ENCODE measurements around the gene RHBDL3.

RHBDL3 gene

DNA sequence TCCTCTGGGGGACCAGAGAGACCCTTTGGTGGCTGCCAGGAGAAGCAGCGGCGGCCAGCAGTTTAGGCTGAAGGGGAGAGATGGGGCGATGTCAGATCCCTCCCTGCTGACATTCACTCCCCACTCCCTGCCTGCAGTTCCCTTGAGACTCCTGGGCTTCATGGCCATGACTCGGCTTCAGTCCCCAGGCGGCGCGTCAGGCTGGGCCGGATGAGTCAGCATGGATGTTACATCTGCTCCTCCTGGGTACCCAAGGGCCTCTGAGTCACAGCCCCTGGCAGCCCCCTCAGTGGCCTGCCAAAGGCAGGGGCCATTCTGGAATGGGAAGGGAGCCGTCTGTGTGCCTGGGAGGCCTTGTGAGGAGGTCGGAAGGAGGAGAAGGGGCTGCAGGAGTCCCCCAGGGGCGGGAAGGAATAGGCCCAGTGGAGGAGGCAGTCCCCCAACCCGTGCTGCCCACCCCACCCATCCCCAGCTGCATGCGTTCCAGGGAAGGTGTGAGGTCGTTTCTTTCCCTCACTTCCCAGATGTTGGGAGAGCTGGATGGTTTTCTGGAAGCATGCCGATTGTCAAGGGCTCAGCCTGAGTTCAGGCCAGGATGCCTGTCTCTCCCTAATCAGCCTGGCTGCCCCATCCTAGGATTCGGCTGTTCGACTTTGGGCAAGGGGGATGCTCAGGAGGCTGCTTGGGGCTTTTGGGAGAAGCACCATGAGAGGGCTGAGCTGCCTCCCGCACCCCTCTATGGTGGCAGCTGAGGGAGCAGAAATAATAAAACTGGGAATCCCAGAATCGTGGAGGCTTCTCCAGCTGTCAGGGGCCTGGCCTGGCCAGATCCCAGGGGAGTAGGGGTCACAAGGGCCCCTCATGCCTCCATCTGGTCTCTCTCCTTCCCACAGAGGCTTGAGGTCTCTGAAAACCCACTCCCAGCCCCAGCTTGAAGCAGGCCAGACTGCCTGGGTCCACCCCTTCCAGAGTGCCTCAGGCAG is 9.7 kb downstream of the RHBDL3 start:
- DNase-seq, result peak; percentile 57
- H3K9me3 Mint-ChIP-seq, result no peaks in the 10 kb centered on the region
- peak; percentile 55 to 65 for ATAC-seq (replicated peaks)
- H3K36me3 Mint-ChIP-seq, result no peaks in the 10 kb centered on the region
- peaks cover 41 to 63% of the 10 kb centered on the region in 2 donors for H3K27me3 Mint-ChIP-seq
- peak overlapping the region; percentile 51 to 70 for H3K4me3 Mint-ChIP-seq
- H3K27ac Mint-ChIP-seq, result peak overlapping the region; percentile 48
- peaks cover 13 to 29% of the 10 kb centered on the region in 2 donors for H3K4me1 Mint-ChIP-seq

DNA sequence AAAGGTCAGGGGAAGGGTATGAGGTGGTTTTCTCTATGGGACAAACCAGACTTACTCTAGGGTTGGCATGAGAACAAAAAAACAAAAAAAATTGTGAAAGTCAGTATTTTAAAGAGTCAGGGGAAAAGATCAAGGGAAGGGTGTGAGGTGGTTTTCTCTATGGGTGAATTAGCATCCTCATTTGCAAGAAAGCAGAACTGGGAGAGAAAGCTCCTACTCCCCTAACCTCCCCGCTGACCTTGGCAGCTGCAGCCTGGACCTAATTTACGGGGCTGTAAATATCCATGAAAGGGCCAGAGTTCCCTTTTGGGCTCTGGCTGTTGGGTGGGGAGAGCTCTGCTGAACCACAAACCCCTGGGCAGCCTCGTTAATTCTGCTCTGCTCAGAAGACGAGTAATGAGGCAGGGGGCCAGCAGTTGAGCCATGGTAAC is 10.6 kb downstream of the RHBDL3 start:
- H3K27me3 Mint-ChIP-seq, result peaks cover 34 to 60% of the 10 kb centered on the region in 2 donors
- peak overlapping the region; percentile 48 for H3K27ac Mint-ChIP-seq
- DNase-seq (no peak), ATAC-seq (replicated peaks) (peak; percentile 85 to 91)
- no peaks in the 10 kb centered on the region for H3K9me3 Mint-ChIP-seq
- H3K4me1 Mint-ChIP-seq, result peaks cover 13 to 29% of the 10 kb centered on the region in 2 donors
- peak overlapping the region; percentile 2 to 30 for H3K4me3 Mint-ChIP-seq
- no peaks in the 10 kb centered on the region for H3K36me3 Mint-ChIP-seq

DNA sequence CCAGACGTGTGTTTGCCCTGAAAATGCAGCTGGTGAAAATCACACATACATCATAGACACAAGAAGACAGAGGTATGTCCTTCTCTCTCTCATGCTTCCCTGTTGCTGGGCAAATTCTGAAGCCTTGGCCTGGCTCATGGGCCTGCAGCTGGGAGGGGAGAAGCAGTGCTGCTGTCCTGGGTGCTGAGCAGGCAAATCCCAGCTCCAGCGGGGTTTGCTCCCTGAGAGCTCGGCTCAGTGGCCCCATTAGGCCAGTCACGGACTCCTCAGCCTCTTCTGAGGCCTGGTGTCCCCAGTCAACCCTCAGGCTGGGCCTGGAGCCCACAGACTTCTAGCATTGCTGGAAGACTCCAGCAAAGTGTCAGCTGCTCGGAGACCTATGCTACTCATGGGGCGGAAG is 11.7 kb downstream of the RHBDL3 start:
- Mint-ChIP-seq H3K9me3 (no peaks in the 10 kb centered on the region), H3K27me3 (peaks cover 32 to 58% of the 10 kb centered on the region in 2 donors), H3K27ac (no peak overlapping the region), H3K4me3 (no peak overlapping the region), H3K36me3 (no peaks in the 10 kb centered on the region), H3K4me1 (peaks cover 13 to 29% of the 10 kb centered on the region in 2 donors)
- DNase-seq, result no peak
- ATAC-seq (replicated peaks), result no peak

DNA sequence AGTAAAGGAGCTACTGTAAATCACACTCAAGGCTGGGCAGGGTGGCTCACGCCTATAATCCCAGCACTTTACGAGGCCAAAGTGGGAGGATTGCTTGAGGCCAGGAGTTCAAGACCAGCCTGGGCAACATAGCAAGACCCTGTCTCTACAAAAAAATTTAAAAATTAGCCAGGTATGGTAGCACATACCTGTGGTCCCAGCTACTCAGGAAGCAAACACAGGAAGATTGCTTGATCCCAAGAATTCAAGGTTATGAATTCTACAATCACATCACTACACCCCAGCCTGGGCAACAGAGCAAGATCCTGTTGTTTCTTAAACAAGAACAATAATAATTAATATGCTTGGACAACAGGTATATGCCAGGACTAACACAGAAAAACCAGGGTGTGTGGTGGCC is 13.2 kb downstream of the RHBDL3 start:
- peaks cover 16 to 33% of the 10 kb centered on the region in 2 donors for H3K4me1 Mint-ChIP-seq
- no peak overlapping the region for H3K4me3 Mint-ChIP-seq

DNA sequence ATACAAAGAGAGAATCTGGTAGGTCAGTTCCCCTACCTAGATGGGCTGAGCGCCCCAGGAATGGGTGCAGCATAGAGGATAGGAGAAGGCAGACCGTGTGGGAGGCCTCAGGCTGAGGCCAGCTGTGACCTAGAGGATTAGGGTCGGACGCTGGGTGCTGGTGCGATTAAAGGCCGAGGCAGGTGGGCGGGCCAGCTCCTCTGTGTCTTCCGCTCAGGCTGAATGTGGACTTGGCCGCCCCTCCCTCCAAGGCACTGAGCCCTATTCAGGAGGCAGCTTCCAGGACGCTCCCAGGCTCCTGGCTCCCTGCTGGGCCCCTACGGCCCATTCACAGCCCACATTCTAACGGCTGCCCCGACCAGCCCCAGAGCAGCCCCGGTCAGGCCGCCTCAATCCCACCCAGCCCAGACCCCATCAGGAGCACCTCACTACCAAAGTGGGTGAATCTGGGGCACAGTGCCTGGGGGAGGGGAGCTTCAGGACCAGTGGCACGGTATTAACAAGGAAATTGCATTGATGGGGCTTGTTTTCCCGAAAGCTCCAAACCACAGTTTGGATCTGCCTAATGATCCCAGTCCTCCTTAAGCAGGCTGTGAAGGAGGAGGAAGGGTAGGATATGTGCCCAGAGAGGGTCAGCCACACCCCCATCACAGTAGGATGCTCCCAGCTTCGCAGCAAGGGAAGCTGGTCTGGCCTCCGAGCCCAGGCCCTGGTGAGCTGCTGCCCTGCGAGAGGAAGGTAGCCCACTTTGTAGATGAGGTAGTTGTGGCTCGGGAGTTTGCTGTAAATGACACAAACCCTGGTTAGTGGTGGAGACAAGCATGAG is 14.5 kb downstream of the RHBDL3 start:
- Mint-ChIP-seq H3K9me3 (no peaks in the 10 kb centered on the region), H3K27ac (no peak overlapping the region), H3K4me1 (peaks cover 19 to 31% of the 10 kb centered on the region in 2 donors), H3K4me3 (no peak overlapping the region), H3K36me3 (no peaks in the 10 kb centered on the region), H3K27me3 (peaks cover 29 to 51% of the 10 kb centered on the region in 2 donors)
- ATAC-seq (replicated peaks) (no peak), DNase-seq (no peak)

More for the DNA sequence above, 13.2 kb downstream of the RHBDL3 start:
- Mint-ChIP-seq H3K27me3 (peaks cover 30 to 52% of the 10 kb centered on the region in 2 donors), H3K36me3 (no peaks in the 10 kb centered on the region), H3K27ac (no peak overlapping the region), H3K9me3 (no peaks in the 10 kb centered on the region)
- DNase-seq (no peak), ATAC-seq (replicated peaks) (no peak)

DNA sequence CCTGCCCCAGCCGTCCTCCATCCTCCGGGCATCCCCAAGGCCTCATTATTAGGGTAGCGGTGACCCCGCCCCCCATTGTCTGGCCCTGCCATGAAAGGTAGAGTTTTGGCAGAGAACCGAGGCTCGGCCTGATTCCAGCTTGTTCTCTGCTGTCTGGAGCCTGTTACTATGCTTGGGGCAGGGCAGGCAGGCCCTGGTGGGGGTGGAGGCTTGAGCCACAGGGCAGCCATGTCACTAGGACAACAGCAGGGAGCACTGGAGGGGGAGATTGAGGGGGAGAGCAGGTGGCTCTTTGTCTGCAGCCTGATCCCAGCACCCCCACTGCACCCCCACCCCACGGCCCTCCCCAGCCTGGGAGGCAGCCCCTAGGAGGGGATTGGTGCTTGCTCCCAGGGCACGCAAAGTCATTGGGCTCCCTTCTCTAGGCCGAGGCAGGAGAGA is 15.4 kb downstream of the RHBDL3 start:
- DNase-seq (no peak), ATAC-seq (replicated peaks) (no peak)
- no peak overlapping the region for H3K4me3 Mint-ChIP-seq
- H3K9me3 Mint-ChIP-seq, result no peaks in the 10 kb centered on the region
- no peaks in the 10 kb centered on the region for H3K36me3 Mint-ChIP-seq
- H3K27ac Mint-ChIP-seq, result no peak overlapping the region
- peaks cover 14 to 22% of the 10 kb centered on the region in 2 donors for H3K4me1 Mint-ChIP-seq
- peaks cover 35 to 59% of the 10 kb centered on the region in 2 donors for H3K27me3 Mint-ChIP-seq

DNA sequence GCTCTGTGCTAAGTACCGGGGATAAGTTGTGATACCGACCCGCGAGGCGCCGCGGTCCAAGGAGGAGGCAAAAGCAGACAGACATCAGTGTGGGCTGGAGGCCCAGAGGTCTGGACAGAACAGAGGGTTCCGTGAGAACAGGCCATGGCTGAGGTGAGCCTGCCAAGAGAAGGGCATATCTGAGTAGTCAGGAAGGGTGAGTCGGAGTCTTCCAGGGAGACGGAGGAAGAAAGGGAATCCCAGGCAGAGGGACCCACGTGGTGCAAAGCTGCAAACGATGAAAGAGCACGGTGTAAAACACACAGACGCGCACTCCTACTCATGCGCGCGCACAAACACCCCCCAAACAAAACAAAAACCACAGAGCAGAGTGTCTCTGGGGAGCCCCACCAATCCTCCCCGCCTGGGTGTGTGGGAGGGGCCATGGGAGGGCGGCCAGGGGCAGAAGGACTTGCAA is 18.1 kb downstream of the RHBDL3 start:
- Mint-ChIP-seq H3K27ac (no peak overlapping the region), H3K9me3 (no peaks in the 10 kb centered on the region), H3K27me3 (peaks cover 40 to 79% of the 10 kb centered on the region in 2 donors), H3K36me3 (no peaks in the 10 kb centered on the region), H3K4me3 (peak overlapping the region; percentile 1 to 43), H3K4me1 (peaks cover 14 to 24% of the 10 kb centered on the region in 2 donors)
- ATAC-seq (replicated peaks) (peak; percentile 69 to 73), DNase-seq (no peak)

DNA sequence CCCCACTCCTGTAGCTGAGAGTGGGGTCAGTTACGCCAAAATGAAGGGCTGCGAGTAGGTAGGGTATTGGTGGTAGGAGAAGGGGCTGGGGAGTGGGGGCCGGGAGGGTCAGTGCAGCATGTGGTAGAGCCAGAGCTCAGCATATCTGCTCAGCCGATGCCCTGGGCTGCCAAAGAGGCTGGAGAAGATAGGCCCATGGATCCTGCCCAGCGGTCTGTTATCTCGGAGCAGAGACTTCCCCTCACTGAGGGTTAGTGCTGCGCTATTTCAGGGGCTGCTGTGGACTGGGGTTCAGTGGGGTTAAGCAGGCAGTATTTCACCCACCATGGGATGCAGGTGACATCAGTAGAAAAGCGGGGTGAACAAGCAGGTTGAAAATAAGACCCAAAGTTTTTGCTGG is 19.7 kb downstream of the RHBDL3 start:
- Mint-ChIP-seq H3K9me3 (no peaks in the 10 kb centered on the region), H3K4me3 (no peak overlapping the region), H3K27ac (no peak overlapping the region), H3K36me3 (no peaks in the 10 kb centered on the region), H3K27me3 (peaks cover 53 to 83% of the 10 kb centered on the region in 2 donors), H3K4me1 (peaks cover 16 to 26% of the 10 kb centered on the region in 2 donors)
- no peak for ATAC-seq (replicated peaks)
- no peak for DNase-seq

DNA sequence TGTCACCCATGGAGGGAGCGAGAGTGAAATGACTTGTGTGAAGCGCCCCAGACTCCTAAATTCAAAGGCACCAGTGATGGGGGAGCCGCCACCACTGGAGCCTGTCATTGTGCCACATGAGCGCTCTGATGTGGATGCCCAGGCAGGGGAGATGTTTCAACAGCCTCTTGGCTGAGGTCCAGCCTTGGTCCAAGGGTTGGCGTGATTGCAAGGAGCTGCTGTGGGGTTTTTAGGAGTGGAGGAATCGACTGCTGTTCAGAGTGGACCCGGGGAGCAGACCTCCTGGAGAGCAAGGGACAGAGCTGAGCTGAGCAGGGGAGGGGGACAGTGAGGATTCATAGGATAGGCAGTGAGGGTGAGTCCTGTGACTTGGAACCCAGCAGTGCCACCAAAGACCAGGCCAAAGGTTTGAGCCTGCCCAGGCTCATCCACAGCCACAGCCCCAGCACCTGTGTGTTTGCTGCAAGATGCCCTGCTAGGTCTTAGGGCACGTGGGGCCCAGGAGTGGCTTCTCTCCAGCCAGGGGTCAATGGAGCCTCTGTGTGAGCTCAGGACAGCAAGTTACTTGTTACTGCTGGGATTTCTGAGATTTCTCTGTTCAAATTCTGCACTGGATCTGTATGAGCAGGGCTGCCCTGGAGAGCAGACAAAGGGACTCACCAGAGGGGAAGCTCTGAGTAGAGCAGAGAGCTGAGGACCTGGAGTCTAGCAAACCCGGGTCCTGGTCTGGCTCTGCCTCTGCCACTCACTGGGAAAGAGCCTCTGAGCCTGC is 20.3 kb downstream of the RHBDL3 start:
- ATAC-seq (replicated peaks) (peak in 1 of 2 donors; percentile 27), DNase-seq (no peak)
- peaks cover 58 to 83% of the 10 kb centered on the region in 2 donors for H3K27me3 Mint-ChIP-seq
- H3K36me3 Mint-ChIP-seq, result no peaks in the 10 kb centered on the region
- no peak overlapping the region for H3K4me3 Mint-ChIP-seq
- H3K9me3 Mint-ChIP-seq, result no peaks in the 10 kb centered on the region
- H3K27ac Mint-ChIP-seq, result no peak overlapping the region
- H3K4me1 Mint-ChIP-seq, result peaks cover 16 to 26% of the 10 kb centered on the region in 2 donors

DNA sequence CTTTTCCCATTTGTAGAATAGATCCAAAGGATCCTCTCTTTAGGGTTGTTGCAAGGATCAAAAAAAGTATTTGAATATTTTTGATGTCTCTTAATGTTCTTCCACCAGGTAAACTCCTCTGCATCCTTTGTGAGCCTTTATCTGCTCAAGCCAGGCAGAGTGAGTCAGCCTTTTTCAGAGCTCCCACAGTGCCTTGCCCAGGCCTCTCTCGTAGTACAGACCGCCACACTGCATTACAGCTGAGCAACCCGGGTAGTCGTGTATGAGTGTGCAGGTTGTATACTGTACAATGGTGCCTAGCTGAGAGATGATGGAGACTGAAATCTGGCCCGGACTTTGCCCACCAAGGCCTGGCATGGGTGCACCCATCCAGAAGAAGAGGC is 20.9 kb downstream of the RHBDL3 start:
- Mint-ChIP-seq H3K4me1 (peaks cover 16 to 26% of the 10 kb centered on the region in 2 donors), H3K4me3 (no peak overlapping the region), H3K36me3 (no peaks in the 10 kb centered on the region), H3K27me3 (peaks cover 58 to 82% of the 10 kb centered on the region in 2 donors), H3K9me3 (no peaks in the 10 kb centered on the region), H3K27ac (no peak overlapping the region)
- peak; percentile 26 to 44 for ATAC-seq (replicated peaks)
- no peak for DNase-seq

DNA sequence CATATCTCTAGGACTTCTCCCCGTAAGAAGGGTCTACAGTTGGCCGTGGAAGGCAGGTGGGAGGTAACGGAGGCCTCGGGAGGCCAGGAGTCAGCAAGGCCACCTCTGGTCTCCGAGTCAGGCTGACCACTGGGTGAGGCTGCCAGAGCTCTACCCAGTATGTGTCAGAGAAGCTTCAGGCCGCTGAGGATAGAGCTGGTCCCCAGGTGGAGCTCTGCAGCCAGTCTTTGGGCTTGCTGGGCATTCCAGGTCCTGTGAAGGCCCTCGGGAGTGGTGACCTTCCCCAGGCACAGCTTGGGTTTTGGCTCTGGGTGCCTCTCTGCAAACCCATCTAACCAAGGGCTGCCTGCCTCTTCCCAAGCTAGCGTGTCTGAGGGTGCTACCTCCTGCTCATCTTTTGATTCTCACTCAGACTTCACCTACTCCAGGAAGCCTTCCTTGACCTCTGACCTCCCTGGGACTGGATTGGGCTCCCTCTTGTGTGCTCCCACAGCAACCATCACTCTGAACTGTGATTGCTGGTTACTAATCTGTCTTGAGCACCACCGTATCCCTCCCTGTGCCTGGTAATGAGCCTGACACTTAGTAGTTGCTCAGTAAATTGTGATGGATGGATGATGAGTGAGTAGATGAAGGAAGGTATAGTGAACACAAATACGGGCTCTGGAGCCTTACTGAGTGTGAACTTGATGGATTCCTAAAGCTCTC is 22.3 kb downstream of the RHBDL3 start:
- no peak for ATAC-seq (replicated peaks)
- Mint-ChIP-seq H3K9me3 (no peaks in the 10 kb centered on the region), H3K27ac (no peak overlapping the region), H3K27me3 (peaks cover 48 to 73% of the 10 kb centered on the region in 2 donors), H3K36me3 (no peaks in the 10 kb centered on the region), H3K4me3 (no peak overlapping the region), H3K4me1 (peaks cover 19 to 33% of the 10 kb centered on the region in 2 donors)
- DNase-seq, result no peak

DNA sequence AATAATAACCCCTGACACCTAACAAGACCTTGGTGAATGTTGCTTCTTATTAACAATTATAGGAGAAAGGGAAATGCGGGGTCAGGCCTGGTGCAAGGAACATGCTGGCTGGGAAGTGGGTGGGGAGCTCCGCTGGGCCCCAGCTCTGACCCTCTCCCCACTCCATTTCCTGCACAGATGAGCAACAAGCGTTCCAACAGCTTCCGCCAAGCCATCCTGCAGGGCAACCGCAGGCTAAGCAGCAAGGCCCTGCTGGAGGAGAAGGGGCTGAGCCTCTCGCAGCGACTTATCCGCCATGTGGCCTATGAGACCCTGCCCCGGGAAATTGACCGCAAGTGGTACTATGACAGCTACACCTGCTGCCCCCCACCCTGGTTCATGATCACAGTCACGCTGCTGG is 23.0 kb downstream of the RHBDL3 start:
- Mint-ChIP-seq H3K27me3 (peaks cover 44 to 69% of the 10 kb centered on the region in 2 donors), H3K27ac (no peak overlapping the region), H3K4me1 (peaks cover 19 to 34% of the 10 kb centered on the region in 2 donors), H3K4me3 (no peak overlapping the region), H3K9me3 (no peaks in the 10 kb centered on the region), H3K36me3 (no peaks in the 10 kb centered on the region)
- no peak for DNase-seq
- no peak for ATAC-seq (replicated peaks)

DNA sequence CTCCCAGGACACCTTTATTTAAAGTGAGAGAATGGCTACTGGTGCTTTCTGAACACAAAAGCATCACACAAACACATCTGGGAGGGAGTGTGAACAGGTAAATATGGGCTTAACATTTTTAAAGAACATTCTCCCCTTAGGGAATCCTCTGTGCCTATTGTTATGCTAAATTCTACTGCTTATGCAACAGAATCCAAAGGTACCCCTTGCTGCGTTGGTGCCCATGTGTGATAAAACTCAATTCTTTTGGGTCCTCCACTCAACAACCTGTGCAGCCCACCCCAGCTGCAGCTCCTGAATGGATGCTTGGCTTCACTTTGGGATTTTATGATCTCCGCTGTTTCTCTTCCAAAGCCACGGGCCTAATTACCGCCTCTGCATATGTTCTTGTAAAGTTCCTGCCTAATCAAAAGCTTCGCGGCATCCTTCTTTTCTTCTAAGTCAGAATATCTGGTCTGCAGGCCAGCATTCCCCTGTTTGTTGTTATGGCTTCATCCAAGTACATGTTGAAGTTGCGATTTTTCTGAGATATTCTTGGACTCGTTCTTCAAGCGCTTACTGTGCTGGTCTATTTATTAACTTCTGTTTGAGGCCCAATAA is 23.9 kb downstream of the RHBDL3 start:
- no peak overlapping the region for H3K4me3 Mint-ChIP-seq
- H3K9me3 Mint-ChIP-seq, result no peaks in the 10 kb centered on the region
- peaks cover 11 to 25% of the 10 kb centered on the region in 2 donors for H3K4me1 Mint-ChIP-seq
- DNase-seq (no peak), ATAC-seq (replicated peaks) (no peak)
- peaks cover 35 to 61% of the 10 kb centered on the region in 2 donors for H3K27me3 Mint-ChIP-seq
- H3K36me3 Mint-ChIP-seq, result no peaks in the 10 kb centered on the region
- H3K27ac Mint-ChIP-seq, result no peak overlapping the region

All from stimulated activated naive B cell treated with anti-CD40 and anti-IgM and Interleukin-4, amounts not matched to agents 10 μg/mL and 1 μg/mL and 100 μg/mL, for 72 hours (primary cell).